Muscle layer of colon (tissue), 2 donors: ENCODE measurements around the gene TRPM3.

Source experiments
- H3K27ac ChIP-seq: one replicate; pipeline ENCODE4 v1.7.0; 2013; ENCODE audit warnings: low read depth, mild to moderate bottlenecking, low read length, moderate library complexity
- H3K27me3 ChIP-seq, 2 donors: one replicate each; pipeline ENCODE4 v1.7.0; 2013; ENCODE audit warnings: low read length in 2 of 2, mild to moderate bottlenecking in 2 of 2; ENCODE audit not compliant: insufficient read depth in 2 of 2, control insufficient read depth in 1 of 2
- H3K36me3 ChIP-seq: one replicate; pipeline ENCODE4 v1.7.0; 2013; ENCODE audit warnings: mild to moderate bottlenecking, low read length; ENCODE audit not compliant: insufficient read depth
- H3K4me1 ChIP-seq: one replicate; pipeline ENCODE4 v1.7.0; 2013; ENCODE audit warnings: mild to moderate bottlenecking, low read length; ENCODE audit not compliant: insufficient read depth
- H3K4me3 ChIP-seq, 2 donors: one replicate each; pipeline ENCODE4 v1.7.0; 2013; ENCODE audit warnings: low read length in 2 of 2, low read depth in 1 of 2, mild to moderate bottlenecking in 1 of 2, moderate library complexity in 1 of 2
- H3K9ac ChIP-seq: one replicate; pipeline ENCODE4 v1.7.0; 2013; ENCODE audit warnings: low read length
- H3K9me3 ChIP-seq: one replicate; pipeline ENCODE4 v1.7.0; 2013; ENCODE audit warnings: mild to moderate bottlenecking, low read length
- donor health status: abdominal sarcoma.
- donor health status: Adenocarcinoma of cecum.

Gene TRPM3

DNA sequence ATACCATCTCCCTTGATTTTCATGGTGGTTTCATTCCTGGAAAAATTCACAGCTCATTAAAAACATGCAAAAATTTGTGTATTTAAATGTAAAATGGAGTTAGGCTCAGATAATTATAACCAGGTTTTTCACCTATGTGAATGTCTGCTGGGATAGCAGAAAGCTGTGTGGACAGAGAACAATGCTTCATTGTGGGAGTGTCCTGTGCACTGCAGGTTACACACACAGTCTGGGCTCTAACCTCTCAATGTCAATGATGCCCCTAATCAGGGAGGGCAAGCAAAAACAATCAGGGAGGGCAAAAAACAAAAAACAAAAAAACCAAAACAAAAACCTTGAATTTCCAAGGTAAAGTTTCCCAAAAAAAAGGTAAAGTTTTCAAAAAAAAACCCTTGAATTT lies 548.1 kb downstream of the TRPM3 start:
- H3K27ac ChIP-seq = no peak overlapping the region
- no peak overlapping the region for H3K9ac ChIP-seq
- no peaks in the 10 kb centered on the region for H3K27me3 ChIP-seq

DNA sequence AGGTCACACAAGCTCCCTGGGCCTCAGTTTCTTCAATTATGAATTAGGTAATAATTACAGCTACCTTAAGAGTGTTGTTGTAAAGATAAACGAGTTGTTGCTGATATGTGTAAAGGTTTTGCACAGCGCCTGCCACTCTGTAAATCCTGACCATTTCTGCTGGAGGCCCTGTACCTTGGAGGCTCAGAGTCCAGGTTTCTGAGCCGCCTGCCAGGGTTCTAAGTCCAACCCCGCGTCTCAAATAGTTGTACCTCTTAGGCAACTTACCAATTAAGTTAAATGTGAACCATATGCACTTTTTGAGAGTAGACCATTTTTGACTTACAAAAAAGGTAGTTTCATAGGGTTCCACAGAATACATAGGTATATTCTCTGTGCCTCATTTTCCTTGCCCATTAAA lies 550.2 kb downstream of the TRPM3 start:
- H3K27ac ChIP-seq = no peak overlapping the region
- H3K9ac ChIP-seq = no peak overlapping the region
- H3K4me3 ChIP-seq = no peak overlapping the region

More for the DNA sequence above, 548.1 kb downstream of the TRPM3 start:
- H3K4me1 ChIP-seq = peaks cover 25% of the 10 kb centered on the region
- no peak overlapping the region for H3K4me3 ChIP-seq
- no peaks in the 10 kb centered on the region for H3K36me3 ChIP-seq
- no peaks in the 10 kb centered on the region for H3K9me3 ChIP-seq

DNA sequence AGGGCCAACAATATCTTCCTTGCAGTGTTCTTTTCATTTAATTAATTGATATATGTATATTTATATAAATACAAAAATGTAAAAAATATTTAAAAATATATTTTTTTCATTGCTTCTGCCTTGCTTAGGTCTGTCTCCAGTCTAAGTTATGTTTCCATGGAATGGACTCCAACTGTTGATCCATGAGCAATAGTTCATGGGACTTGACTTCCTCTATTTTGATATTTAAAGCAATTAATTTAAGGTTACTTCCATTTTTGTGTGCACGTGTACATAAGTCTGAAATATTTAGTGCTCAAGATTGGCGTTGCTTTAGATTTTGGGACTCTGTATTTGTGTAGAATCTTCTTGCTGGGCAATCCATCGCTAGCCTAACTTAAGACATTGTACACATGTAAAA lies 551.6 kb downstream of the TRPM3 start:
- H3K4me1 ChIP-seq = peaks cover 20% of the 10 kb centered on the region
- H3K4me3 ChIP-seq = no peak overlapping the region
- H3K27me3 ChIP-seq = no peaks in the 10 kb centered on the region
- no peaks in the 10 kb centered on the region for H3K9me3 ChIP-seq
- no peak overlapping the region for H3K27ac ChIP-seq
- no peak overlapping the region for H3K9ac ChIP-seq
- no peaks in the 10 kb centered on the region for H3K36me3 ChIP-seq

More for the DNA sequence above, 550.2 kb downstream of the TRPM3 start:
- Histone ChIP-seq H3K36me3 (no peaks in the 10 kb centered on the region), H3K4me1 (peaks cover 20% of the 10 kb centered on the region), H3K27me3 (no peaks in the 10 kb centered on the region), H3K9me3 (no peaks in the 10 kb centered on the region)

DNA sequence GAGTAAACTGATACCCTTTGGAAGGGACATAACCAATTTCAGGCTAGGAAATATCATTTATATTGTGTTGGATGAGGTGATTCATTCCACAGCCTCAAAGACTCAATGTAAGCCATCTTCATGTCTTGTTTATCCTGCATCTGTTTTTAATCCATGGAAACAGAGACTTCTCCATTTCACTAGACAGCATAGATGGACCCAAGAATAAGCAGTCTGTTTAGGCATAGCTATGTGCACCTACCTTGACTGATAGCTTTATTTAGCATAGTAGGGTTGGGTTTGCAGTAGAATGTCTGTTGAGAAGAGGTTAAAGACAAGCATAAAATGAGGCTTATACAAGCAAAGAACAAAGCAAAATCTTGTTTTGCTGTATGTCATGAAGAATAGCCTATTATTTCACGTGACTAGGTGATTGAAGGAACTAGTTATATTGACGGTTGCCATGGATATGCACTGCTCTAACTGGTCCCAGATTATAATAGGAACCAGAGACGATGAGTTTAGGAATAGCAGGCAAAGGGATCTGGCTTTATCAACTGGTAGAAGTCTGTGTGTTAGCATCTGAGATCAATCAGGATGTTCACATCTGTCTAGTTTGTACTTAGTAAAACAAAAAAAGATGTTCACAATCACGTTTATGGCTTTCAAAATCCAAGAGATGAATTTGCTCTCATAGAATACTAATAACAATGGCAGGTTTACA lies 552.2 kb downstream of the TRPM3 start:
- Histone ChIP-seq H3K4me3 (no peak overlapping the region), H3K9me3 (no peaks in the 10 kb centered on the region), H3K27me3 (no peaks in the 10 kb centered on the region), H3K9ac (no peak overlapping the region), H3K36me3 (no peaks in the 10 kb centered on the region), H3K4me1 (peaks cover 16% of the 10 kb centered on the region), H3K27ac (no peak overlapping the region)

DNA sequence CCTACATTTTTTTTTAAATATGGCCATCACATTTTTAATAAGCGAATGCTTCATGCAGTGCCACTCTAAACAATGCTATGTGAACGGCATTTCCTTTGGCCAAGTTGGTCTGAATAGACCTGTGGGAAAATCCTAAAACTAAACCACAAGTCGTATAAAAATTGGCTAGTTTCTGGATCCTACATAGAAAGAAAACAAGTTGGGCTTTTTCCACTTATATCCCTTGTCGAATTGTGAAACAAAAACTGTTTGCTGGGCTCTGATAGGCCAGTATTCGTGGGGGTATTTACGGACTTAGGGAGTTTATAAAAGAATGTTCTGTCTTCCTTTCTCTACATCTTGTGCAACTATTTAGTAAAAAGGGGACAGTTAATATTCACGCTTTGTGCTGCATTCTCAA lies 553.9 kb downstream of the TRPM3 start:
- H3K27me3 ChIP-seq = no peaks in the 10 kb centered on the region
- no peak overlapping the region for H3K27ac ChIP-seq
- H3K9ac ChIP-seq = no peak overlapping the region
- no peaks in the 10 kb centered on the region for H3K36me3 ChIP-seq
- peaks cover 6% of the 10 kb centered on the region for H3K4me1 ChIP-seq
- no peak overlapping the region for H3K4me3 ChIP-seq
- no peaks in the 10 kb centered on the region for H3K9me3 ChIP-seq

DNA sequence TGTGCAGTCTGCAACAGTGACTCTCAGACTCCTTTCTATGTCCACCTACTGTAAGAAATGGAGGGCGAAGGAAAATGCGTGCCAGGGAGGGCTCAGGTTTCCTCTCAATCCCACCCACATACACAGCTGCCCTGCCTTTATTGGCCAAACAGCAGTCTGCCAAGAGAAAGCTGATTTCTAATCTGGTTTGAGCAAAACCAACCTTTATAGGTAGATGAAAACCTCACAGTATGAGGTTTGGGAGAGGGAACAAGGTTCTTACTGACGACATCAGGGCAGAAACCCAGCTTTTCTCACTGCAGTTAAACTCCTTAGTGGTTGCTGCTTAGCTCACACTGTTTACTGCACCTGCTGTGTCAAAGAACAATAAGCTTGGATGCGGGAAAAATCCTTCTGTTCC lies 554.7 kb downstream of the TRPM3 start:
- Histone ChIP-seq H3K27me3 (no peaks in the 10 kb centered on the region), H3K27ac (no peak overlapping the region), H3K4me3 (no peak overlapping the region), H3K9me3 (no peaks in the 10 kb centered on the region), H3K9ac (no peak overlapping the region), H3K36me3 (no peaks in the 10 kb centered on the region), H3K4me1 (peaks cover 6% of the 10 kb centered on the region)

DNA sequence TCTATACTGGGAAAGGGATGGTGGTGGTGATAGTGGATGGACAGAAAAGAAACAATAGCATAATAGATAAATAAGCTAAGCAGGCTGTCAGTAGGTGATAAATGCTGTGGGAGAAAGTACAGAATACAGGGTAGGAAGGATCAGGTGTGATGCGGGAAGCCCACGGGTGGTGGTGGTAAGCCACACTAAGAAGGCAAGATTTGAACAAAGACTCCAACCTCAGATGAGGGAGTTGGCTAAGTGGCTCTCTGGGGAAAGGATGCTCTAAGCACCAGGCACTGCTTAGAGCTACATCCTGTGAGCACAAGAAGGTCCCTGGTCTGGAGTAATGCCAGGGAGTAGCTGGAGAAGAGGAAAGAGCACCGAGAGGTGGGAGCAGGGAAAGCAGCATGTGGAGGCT lies 555.4 kb downstream of the TRPM3 start:
- Histone ChIP-seq H3K4me3 (no peak overlapping the region), H3K9me3 (no peaks in the 10 kb centered on the region), H3K9ac (no peak overlapping the region), H3K4me1 (peaks cover 6% of the 10 kb centered on the region), H3K27me3 (no peaks in the 10 kb centered on the region), H3K27ac (no peak overlapping the region), H3K36me3 (no peaks in the 10 kb centered on the region)

DNA sequence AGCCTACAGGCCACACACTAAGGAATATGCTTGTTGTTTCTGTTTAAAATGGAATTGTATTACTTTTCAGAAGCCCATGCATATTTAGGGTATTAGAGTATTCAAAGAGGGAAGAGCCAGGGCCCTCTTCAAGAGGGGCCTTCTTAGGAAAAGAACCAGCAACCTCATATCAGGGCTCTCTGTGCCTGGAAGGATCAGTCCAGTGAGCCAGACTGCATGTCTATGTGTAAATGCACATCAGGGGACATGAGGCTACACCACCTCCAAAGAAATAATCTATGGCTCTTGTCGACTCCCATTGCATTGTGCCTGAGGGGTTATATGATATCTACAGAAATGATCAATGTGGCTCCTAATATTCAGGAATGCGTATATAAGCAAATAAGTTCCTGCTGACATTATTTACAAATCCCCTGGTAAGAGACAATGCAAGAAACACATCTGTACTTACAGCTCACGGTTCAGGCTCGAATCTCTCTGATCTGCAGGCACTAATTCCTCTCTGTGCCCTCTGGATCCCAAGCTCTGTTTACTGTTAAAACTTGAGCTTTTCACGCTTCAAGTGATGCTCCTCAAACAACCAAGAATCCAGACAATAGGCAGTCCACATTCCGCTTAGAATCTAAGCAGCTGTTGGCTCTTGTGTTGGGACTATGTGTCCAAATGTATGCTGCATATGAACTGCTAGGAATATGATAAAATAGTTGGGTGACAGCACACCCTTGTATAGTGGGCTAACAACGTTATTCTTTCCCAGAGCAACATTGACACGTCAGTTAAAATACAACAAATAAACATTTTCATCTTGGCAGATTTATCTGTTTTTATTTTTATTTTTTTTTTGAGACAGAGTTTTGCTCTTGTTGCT lies 556.7 kb downstream of the TRPM3 start:
- no peaks in the 10 kb centered on the region for H3K27me3 ChIP-seq
- no peak overlapping the region for H3K9ac ChIP-seq
- peak overlapping the region; percentile 40 for H3K27ac ChIP-seq
- no peak overlapping the region for H3K4me3 ChIP-seq
- H3K9me3 ChIP-seq = no peaks in the 10 kb centered on the region
- no peaks in the 10 kb centered on the region for H3K36me3 ChIP-seq
- peaks cover 6% of the 10 kb centered on the region for H3K4me1 ChIP-seq

DNA sequence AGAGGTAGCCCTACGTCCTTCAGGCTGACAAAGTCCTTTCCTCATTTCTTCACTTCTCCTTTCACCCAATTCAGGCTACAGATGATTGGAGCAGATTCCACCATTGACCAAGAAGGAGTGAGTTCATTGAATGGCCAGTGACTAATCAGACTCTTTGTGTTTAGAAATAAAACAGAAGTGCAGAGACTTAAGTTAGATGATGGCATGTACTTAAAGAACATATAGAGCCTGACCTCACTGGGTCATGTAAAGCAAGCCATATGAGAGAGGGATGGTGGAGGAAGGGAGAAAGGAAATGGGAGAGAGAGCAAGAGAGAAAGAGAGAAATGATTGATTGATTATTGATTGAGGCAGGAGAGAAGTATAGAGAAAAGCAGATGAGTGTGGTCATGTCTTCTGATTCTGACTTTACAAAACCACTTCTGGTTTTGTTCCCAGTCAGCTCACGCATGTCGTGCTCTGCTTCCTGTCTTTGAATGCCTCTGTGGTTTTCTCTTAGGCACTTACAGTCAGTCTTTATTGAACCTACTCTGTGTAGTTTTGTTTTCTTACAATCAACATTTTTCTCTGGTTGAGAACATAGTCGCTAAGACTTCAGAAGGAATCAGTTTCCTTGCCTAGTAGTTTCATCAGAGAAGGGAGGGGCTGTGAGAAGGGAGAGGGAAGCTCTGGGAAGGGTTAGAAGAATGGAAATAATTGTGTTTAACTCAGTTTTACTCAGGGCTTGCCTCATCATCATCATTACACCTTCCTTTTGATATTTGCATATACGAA lies 557.8 kb downstream of the TRPM3 start:
- H3K4me1 ChIP-seq = no peaks in the 10 kb centered on the region
- H3K27me3 ChIP-seq = no peaks in the 10 kb centered on the region
- H3K9me3 ChIP-seq = no peaks in the 10 kb centered on the region
- no peak overlapping the region for H3K9ac ChIP-seq
- no peak overlapping the region for H3K4me3 ChIP-seq
- H3K27ac ChIP-seq = peak overlapping the region; percentile 40
- H3K36me3 ChIP-seq = no peaks in the 10 kb centered on the region

DNA sequence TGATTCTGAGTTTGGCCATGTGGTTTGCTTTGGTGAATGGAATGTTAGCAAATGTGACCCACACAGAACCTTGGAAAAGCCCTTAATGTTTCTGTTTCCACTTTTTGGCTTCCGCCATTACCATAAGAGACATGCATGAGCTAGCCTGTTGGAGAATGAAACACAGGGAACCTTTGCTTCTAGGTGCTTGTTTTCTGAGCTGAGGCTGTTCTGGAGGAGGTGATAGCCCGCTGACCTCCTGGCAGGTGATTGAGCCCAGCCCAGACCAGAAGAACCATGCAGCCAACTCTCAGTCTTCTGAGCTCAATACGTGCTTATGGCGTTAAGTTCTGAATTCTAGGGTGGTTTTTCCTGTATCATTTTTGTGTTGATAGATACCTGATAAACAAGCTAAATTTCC lies 558.4 kb downstream of the TRPM3 start:
- Histone ChIP-seq H3K4me1 (no peaks in the 10 kb centered on the region), H3K36me3 (no peaks in the 10 kb centered on the region), H3K4me3 (no peak overlapping the region), H3K27ac (no peak overlapping the region), H3K9ac (no peak overlapping the region), H3K27me3 (no peaks in the 10 kb centered on the region), H3K9me3 (no peaks in the 10 kb centered on the region)

DNA sequence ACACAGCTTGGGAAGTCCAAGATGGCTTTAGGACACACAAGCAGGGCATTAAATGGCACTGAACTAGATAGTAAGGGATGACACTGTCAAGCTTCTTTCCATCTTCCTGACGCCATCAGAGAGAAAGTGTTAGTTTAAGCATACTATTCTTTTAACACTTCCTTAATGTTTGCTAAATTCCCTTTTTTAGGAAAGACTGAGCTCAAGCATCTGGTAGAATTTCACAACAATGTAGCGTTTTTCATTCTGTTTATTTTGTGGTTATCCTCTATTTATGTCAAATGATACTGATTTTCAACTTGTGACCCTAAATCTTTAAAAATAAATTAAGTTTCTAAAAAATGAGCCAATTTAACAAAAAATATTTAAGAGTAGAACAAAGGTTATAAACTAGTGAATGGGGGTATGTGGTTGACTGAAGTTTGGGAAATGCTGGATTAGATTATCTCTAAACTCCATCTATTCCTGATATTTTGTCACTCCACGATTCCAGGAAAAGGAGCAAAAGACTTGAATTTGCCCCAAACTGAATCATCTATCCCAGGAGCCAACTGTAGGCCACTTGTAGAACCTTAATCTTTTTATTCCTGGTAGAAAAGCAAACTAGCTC lies 559.5 kb downstream of the TRPM3 start:
- H3K4me1 ChIP-seq = no peaks in the 10 kb centered on the region
- no peak overlapping the region for H3K27ac ChIP-seq

More for the DNA sequence above, 559.5 kb downstream of the TRPM3 start:
- Histone ChIP-seq H3K36me3 (no peaks in the 10 kb centered on the region), H3K9ac (no peak overlapping the region), H3K9me3 (no peaks in the 10 kb centered on the region), H3K4me3 (no peak overlapping the region), H3K27me3 (no peaks in the 10 kb centered on the region)
